GM15510 (cell line): Measurements from ENCODE around the gene PC.

ENCODE experiments used
- POLR2A ChIP-seq: IDR thresholded peaks from 3 replicates; pipeline ENCODE4 v1.6.1; 2011; ENCODE audit warnings: borderline replicate concordance; ENCODE audit not compliant: insufficient read length; ENCODE audit errors: extremely low read depth

PC gene

GRCh38 chr11:66863428-66864125 is 94.6 kb downstream of the PC start:
- TF ChIP-seq POLR2A = no peak

- no peak for TF ChIP-seq POLR2A
Observed at GRCh38 chr11:66862559-66863037, 95.6 kb downstream of the PC start.

- TF ChIP-seq POLR2A = no peak
Observed at GRCh38 chr11:66861774-66862558, 96.2 kb downstream of the PC start.

- TF ChIP-seq POLR2A = no peak
Observed at GRCh38 chr11:66861038-66861773, 97.0 kb downstream of the PC start.

GRCh38 chr11:66860449-66860831 is 97.7 kb downstream of the PC start:
- TF ChIP-seq POLR2A = no peak

GRCh38 chr11:66859686-66860448 is 98.3 kb downstream of the PC start:
- no peak for TF ChIP-seq POLR2A

- no peak for TF ChIP-seq POLR2A
Observed at GRCh38 chr11:66858939-66859685, 99.1 kb downstream of the PC start.

- no peak for TF ChIP-seq POLR2A
Observed at GRCh38 chr11:66858186-66858938, 99.8 kb downstream of the PC start.

- no peak for TF ChIP-seq POLR2A
Observed at GRCh38 chr11:66857927-66858185, 100.3 kb downstream of the PC start.

GRCh38 chr11:66857234-66857926 is 100.8 kb downstream of the PC start:
- no peak for TF ChIP-seq POLR2A

GRCh38 chr11:66856496-66857233 is 101.5 kb downstream of the PC start, which contains the start of gene LRFN4:
Gene LRFN4 (plus strand): TSS chr11:66857064. CDS start chr11:66857745, 681 bp downstream.
- TF ChIP-seq POLR2A = peak; percentile 38
